ENCODE data around the gene TOX2. TPM values are rescaled to one million over a fixed set of nuclear protein-coding genes. Genes with fewer than 3 reads are reported as not detected.

The TOX2 gene
- total RNA-seq, 1 experiment from 2014 or later: 0.06 TPM

DNA sequence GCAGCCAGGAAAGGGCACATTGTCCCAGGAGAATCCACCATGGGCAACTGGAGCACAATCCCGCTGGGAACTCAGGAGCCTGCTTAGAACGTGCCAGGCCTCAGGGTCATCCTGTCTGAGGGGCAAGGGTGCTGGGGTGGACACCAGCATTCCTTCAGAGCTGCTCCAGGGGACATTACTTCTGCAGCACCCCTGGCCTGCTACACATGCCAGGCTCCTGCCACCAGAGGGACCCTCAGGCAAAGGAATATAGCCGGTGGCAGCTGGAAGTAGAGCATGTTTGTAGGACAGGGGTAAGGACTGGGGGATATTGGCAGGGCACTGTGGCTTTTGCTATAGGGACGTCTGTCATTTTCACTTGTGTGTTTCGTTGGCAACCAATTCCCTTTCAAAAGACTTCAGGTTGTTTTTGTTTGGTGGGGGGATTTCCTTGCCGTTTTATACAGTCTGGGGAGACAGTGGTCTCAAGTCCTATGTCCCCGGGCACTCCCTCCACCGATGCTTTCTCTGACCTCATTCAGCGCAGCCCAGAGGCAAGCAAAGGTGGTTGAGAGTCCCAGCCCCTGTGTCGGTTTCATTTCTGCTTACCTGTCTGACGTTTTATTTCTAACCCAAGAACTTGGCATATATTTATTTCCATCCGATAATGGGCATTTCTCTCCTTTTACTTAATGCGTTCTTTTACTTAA is 141.5 kb downstream of the TOX2 start:
- DNase-seq (ENCODE audit: low read depth): peak; percentile 23

- no peak for DNase-seq (ENCODE audit: low read depth)
Measured at GRCh38 chr20:44057698-44058675, 143.3 kb downstream of the TOX2 start.

DNA sequence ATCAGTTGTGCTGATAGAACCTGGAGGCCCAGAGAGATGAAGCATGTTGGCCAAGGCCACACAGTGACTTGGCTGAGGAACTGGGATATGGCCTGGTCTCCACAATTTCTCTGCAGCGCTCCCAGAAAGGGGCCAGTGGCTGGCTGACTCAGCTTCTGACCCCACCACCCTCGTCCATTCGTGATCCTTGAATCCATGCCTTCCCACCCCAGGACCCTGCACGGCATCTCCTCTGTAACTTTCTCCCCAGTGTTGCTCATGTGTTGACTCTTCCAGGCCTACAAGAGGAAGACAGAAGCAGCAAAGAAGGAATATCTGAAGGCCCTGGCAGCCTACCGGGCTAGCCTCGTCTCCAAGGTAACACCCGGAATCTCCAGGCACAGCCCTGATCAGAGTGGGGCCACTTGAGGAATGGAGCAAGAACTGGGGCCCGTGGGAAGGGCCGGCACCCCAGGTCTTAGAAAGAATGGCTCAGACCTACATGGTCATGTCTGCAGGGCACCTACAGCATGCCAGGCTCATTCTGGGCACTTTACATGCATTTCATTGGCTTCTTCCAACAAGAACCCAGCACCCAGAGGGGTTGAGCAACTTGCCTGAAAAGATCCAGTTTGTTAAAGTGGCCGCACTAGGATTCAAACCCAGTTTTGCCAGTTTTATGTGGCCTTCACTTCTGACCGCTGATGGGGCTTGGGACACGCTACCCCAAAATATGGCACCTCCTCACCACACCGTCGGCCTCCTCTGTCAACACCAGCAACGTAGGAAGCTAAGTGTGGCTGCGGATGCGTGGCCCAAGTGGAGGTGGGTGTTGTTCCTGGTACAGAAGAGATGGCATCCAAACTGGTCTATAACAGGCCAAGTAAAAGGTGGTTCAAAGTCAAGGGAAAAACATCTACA is 150.1 kb downstream of the TOX2 start:
- DNase-seq (ENCODE audit: low read depth): no peak

DNA sequence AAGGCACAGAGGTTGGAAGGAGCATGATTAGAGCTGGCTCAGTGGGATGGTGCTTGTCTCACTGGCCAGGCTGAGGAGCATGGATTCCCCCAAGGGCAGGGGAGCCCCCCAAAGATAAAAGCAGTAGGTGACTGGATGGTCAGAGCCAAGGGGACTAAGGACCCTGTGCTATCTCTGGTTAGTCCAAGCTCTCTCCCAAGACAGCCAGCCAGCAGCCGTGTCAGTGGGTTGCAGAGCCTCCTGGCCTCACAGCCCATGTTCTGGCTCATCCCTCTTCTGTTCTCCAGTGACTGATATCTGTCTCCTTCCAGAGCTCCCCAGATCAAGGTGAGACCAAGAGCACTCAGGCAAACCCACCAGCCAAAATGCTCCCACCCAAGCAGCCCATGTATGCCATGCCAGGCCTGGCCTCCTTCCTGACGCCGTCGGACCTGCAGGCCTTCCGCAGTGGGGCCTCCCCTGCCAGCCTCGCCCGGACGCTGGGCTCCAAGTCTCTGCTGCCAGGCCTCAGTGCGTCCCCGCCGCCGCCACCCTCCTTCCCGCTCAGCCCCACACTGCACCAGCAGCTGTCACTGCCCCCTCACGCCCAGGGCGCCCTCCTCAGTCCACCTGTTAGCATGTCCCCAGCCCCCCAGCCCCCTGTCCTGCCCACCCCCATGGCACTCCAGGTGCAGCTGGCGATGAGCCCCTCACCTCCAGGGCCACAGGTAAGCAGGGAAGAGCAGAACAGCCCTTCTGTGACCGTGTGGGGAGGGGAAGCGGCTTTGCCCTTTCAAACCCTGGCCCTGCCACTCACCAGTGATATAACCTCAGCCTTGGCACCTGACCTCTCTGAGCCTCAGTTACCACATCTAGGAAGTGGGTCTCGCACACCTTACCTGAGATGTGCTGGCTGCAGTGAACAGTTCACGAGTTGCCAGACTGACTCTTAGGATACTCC is 151.0 kb downstream of the TOX2 start:
- no peak for DNase-seq (ENCODE audit: low read depth)

DNA sequence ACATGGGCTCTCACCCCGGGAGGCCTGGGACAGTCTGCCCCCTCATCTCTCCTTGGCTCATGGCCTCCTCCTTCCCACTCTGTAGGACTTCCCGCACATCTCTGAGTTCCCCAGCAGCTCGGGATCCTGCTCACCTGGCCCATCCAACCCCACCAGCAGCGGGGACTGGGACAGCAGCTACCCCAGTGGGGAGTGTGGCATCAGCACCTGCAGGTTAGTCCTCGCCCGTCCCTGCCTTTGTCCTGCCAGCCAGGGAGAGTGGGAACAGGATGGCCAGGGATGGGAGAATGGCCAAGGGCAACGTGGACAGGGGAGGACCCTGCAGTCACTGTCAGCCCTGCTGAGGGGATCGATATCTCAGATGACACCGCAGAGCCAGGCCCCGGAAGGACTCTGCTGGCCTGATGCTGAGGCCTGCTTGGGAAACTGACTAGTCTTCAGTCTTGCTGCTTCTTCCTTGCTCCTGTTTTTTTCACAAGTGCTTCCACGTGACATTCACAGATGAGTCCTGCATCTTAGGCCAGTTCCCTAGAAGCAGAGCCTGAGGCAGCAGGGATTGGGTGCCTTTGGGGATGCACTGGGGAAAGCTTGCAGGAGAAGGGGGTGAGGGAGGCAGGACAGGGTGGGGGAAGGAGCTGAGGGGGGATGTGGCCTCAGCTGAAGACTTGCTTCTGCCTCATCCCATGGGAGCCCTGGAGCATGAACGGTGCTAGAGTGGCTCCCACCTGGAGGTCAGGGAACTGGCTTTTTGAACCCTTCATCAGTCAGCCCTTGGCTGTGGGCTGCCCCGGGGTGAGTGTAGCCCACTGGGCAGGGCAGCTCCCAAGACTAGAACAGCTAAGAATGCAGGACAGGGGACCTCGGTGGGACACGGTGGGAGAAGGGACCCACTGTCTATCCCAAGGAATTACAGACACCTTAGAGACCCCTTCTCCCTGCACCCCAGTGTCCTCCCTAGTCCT is 152.3 kb downstream of the TOX2 start:
- DNase-seq (ENCODE audit: low read depth): no peak

- DNase-seq (ENCODE audit: low read depth): no peak
Measured at GRCh38 chr20:44067650-44068081, 153.0 kb downstream of the TOX2 start.

DNA sequence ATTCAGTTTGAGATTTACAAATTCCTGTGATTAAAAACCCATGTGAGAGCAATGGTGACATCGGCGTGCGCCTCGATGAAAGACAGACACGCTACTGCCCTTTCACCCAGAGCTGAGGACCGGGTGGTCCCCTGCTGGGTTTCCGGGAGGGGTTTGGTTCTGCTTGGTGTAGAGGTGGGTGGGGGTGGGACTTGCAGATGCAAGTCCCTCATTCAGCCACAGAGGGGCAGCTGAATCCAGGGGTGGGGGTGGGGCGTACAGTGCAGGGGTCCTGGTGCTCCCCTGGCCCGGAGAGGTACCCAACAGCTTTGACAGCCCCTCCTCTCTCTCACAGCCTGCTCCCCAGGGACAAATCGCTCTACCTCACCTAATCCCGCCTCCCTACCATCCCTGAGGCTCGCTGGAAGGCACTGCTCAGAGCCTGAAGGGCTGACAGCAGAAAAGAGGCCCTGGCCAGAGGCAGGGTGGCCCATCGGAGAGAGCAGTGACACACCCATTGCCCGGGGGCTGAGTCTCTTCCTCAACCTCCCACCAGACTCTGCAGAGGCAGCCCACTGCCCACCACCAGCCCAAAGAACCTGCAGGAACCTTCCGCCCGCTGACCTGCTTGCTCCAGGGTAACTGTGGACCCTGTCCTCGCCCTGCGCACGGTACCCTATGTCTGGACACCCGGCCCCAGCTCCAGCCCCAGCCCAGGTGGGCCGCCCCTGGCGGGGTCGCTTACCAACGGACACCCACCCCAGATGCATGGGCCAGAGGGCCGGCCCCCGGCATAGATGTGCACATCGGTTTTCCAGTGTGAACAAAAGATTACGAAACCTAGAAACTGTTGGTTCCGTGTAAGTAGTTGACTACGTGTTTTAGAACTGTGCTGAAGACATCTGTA is 153.9 kb downstream of the TOX2 start:
- no peak for DNase-seq (ENCODE audit: low read depth)

GRCh38 chr20:44069203-44070011 is 154.8 kb downstream of the TOX2 start:
- no peak for DNase-seq (ENCODE audit: low read depth)

DNA sequence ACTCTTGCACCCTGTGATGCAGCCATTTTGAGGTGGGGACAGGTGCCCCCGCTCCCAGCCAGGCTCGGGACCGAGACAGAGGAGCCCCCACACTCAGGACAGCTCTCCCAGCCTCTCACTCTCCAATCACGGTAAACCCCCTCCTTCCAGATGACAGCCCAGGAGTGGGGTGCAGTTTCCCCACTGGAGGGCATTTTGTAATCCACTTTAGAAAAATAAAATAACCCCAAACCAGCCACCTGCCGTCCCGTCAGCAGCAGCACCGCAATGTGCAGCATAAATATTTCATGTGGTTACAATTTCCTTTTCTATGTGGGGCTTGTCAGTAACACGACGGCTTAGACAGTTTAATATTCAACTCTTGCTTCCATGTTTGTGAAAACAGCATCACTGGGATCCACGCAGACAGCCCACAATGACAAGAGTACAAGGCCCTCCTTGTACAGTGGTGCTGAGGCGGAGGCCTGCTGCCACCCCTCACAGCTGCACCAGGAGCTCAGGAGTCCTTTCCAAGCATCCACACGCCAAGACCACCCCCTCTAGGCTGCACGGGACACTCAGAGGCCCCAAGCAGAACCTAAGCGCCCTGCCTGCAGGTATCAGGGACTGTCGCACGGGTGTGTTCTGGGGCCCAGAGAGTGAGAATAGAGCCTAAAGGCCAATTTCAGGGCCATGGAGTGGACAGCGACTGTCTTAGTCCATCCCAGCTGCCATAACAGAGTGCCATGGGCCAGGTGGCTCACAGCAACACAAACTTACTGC is 155.7 kb downstream of the TOX2 start:
- DNase-seq (ENCODE audit: low read depth): no peak

- DNase-seq (ENCODE audit: low read depth): no peak
Measured at GRCh38 chr20:44071057-44071456, 156.4 kb downstream of the TOX2 start.

- DNase-seq (ENCODE audit: low read depth): no peak
Measured at GRCh38 chr20:44071526-44072111, 157.0 kb downstream of the TOX2 start.

DNA sequence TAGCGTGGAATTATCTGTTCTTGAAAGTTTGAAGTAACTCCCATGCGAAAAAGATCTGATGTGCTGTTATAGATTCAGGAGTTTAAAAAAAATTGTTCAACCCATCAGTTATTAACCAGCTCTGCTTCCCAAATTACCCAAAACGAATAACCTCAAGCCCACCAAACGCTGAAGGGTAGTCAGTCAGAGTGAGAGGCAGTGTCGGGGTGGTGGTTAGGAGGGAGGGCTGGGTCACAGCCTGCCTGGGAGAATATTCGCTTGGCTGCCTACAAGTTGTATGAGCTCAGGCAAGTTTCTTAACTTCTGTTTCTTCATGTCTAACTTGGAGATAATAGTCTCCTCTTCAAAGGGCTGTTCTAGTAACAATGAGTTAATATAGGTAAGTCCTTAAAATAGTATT is 157.7 kb downstream of the TOX2 start:
- no peak for DNase-seq (ENCODE audit: low read depth)

DNA sequence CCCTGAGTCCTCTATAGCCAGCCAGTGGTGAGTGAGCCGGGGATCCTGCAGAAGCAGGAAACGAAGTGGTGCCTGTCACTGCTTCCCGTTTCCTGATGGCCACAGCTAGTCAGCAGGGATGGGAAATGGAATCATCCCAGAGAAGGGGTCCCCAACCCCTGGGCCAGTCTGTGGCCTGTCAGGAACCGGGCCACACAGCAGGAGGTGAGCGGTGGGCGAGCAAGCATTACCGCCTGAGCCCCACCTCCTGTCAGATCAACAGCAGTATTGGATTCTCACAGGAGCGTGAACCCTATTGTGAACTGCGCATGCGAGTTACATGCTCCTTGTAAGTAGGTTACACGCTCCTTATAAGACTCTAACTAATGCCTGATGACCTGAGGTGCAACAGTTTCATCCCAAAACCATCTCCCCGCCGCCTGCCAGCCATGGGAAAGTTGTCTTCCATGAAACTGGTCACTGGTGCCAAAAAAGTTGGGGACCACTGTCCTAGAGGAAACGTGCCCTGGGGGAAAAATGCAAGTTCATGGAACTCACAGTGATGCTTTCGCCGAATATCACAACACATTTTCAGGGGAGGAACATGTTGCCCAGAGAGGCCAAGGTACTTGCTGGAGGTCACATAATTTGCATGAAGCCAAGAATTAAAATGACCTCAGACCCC is 158.5 kb downstream of the TOX2 start:
- DNase-seq (ENCODE audit: low read depth): no peak

GRCh38 chr20:44073675-44074071 is 159.0 kb downstream of the TOX2 start:
- no peak for DNase-seq (ENCODE audit: low read depth)

DNA sequence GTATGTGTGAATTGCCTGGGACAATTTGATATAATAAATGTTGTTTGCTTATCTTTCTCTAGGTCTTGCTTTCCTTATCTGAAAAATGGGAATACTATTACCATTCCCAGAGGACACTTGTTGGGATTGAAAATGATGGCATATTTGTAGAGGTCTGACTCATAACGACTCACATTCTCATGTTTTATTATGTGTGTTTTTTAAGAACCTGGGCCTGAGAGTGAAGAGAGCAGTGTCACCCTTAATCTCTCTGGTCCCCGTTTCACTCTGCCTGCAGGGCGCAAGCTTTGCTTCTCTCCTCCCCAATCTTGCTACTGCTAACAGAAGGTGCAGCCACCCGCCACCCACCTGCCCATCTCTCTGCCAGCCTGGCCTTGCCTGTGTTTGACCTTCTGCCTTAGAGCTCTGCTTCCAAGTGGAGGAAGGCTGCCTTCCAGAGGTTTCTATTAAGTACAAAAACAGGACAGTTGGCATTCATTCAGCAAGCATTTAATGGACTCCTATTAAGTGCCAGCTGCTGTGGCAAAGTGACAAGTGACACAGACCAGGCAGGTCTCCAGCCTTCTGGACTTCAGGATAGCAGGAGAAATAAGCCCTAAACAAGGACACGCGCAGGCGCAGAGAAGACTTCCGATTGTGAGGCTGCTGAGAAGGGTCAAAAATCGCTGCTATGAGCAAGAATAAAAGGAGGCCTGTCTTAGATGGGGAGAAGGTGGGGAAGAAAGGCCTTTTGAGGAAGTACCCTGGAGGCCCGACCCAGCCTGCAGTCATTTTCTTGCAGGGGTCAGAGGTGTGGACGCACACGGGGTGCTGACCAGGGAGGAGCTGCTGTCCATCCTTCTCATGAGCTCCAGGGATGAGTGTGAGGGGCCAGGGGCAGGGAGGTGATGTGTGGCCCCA is 159.8 kb downstream of the TOX2 start:
- peak; percentile 26 for DNase-seq (ENCODE audit: low read depth)
